ENCODE data around the gene CEP295NL. TPM values are rescaled to one million over a fixed set of nuclear protein-coding genes. Genes with fewer than 3 reads are reported as not detected.

The CEP295NL gene
- total and polyA plus RNA-seq, 2 of the 13 experiments (the other 11 are each of a cell fraction or from before 2014, with no cell fraction given), result not detected

DNA sequence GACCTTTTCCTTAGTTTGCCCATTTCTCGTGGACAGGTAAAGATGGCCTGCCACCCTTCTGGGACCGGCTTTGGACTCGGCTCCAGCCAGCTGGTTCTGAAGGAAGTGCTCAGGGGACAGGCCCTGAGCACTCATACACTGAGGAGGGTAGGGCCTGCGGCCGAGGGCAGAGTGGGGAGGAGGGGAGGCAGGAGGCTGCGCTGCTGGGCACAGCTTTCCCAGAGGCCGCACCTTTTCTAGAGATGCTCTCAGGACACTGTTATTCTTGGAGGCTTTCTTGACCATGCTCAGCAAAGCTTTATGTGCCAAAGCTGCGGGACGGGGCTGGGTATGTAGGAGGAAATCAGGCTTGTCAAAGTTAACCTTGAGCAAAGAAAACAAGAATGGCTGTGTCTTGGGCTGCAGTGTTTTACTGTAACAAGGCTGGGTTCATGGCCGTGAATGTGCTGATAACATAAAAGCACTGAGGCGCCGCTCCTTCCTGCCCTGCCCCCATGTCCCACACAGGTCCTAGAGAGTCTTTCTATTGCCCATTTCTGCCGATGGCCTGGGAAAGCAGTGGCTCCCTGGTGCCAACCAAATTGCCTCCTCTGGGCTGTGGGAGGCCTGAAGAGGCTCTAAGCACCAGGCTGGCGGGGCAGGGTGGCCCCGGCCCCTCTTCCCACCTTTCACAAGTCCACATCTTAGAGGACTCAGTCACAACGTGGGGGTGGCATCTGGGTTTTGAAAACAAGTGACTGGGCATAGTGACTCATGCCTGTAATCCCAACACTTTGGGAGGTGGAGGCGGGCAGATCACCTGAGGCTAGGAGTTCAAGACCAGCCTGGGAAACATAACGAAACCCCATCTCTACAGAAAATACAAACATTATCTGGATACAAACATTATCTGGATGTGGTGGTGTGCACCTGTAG lies 44.5 kb upstream of the CEP295NL start (continued):
- peak; percentile 91 for TF ChIP-seq BCL6 (CRISPR knock-in tag; IDR thresholded peaks at IDR 0.05)
- TF ChIP-seq, protein P1, sequence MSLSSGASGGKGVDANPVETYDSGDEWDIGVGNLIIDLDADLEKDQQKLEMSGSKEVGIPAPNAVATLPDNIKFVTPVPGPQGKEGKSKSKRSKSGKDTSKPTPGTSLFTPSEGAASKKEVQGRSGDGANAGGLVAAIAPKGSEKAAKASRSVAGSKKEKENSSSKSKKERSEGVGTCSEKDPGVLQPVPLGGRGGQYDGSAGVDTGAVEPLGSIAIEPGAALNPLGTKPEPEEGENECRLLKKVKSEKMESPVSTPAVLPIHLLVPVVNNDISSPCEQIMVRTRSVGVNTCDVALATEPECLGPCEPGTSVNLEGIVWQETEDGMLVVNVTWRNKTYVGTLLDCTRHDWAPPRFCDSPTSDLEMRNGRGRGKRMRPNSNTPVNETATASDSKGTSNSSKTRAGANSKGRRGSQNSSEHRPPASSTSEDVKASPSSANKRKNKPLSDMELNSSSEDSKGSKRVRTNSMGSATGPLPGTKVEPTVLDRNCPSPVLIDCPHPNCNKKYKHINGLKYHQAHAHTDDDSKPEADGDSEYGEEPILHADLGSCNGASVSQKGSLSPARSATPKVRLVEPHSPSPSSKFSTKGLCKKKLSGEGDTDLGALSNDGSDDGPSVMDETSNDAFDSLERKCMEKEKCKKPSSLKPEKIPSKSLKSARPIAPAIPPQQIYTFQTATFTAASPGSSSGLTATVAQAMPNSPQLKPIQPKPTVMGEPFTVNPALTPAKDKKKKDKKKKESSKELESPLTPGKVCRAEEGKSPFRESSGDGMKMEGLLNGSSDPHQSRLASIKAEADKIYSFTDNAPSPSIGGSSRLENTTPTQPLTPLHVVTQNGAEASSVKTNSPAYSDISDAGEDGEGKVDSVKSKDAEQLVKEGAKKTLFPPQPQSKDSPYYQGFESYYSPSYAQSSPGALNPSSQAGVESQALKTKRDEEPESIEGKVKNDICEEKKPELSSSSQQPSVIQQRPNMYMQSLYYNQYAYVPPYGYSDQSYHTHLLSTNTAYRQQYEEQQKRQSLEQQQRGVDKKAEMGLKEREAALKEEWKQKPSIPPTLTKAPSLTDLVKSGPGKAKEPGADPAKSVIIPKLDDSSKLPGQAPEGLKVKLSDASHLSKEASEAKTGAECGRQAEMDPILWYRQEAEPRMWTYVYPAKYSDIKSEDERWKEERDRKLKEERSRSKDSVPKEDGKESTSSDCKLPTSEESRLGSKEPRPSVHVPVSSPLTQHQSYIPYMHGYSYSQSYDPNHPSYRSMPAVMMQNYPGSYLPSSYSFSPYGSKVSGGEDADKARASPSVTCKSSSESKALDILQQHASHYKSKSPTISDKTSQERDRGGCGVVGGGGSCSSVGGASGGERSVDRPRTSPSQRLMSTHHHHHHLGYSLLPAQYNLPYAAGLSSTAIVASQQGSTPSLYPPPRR (CRISPR knock-in tag; IDR thresholded peaks at IDR 0.05; ENCODE audit: borderline replicate concordance), result 0 out of 2 replicates have a peak, but pooled peaks have one; percentile 17
- TF ChIP-seq ETV5 (CRISPR knock-in tag; IDR thresholded peaks at IDR 0.05; ENCODE audit: borderline replicate concordance), result peak; percentile 76; the same call in 1 of the 2 replicates
- 0 out of 2 replicates have a peak, but pooled peaks have one; percentile 36 for TF ChIP-seq SP5 (CRISPR knock-in tag; IDR thresholded peaks at IDR 0.05; ENCODE audit: borderline replicate concordance, low read depth)
- no peak for TF ChIP-seq SOX13 (IDR thresholded peaks at IDR 0.05)
- TF ChIP-seq SOX13 (CRISPR knock-in tag; conservative IDR thresholded peaks at IDR 0.05 in 1 of 2, IDR thresholded peaks at IDR 0.05 in 1 of 2), result peak in 1 of 2 experiments; percentile 72; a peak in 2 of 4 replicates
- no peak for TF ChIP-seq PRMT3 (CRISPR knock-in tag; IDR thresholded peaks at IDR 0.05; ENCODE audit: borderline replicate concordance, low read depth)
- TF ChIP-seq, protein P2, sequence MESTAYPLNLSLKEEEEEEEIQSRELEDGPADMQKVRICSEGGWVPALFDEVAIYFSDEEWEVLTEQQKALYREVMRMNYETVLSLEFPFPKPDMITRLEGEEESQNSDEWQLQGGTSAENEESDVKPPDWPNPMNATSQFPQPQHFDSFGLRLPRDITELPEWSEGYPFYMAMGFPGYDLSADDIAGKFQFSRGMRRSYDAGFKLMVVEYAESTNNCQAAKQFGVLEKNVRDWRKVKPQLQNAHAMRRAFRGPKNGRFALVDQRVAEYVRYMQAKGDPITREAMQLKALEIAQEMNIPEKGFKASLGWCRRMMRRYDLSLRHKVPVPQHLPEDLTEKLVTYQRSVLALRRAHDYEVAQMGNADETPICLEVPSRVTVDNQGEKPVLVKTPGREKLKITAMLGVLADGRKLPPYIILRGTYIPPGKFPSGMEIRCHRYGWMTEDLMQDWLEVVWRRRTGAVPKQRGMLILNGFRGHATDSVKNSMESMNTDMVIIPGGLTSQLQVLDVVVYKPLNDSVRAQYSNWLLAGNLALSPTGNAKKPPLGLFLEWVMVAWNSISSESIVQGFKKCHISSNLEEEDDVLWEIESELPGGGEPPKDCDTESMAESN (CRISPR knock-in tag; conservative IDR thresholded peaks at IDR 0.05), result no peak
- TF ChIP-seq FOXO1 (CRISPR knock-in tag; IDR thresholded peaks at IDR 0.05), result peak; percentile 41; the same call in 1 of the 2 replicates
- TF ChIP-seq, protein P3, sequence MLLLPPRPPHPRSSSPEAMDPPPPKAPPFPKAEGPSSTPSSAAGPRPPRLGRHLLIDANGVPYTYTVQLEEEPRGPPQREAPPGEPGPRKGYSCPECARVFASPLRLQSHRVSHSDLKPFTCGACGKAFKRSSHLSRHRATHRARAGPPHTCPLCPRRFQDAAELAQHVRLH (CRISPR knock-in tag; IDR thresholded peaks at IDR 0.05; ENCODE audit: borderline replicate concordance, low read depth), result no peak
- 0 out of 2 replicates have a peak, but pooled peaks have one; percentile 61 for TF ChIP-seq MAF1 (CRISPR knock-in tag; IDR thresholded peaks at IDR 0.05; ENCODE audit: borderline replicate concordance)
- TF ChIP-seq MIER2 (CRISPR knock-in tag; IDR thresholded peaks at IDR 0.05), result peak; percentile 35; the same call in 1 of the 2 replicates
- TF ChIP-seq NRL (CRISPR knock-in tag; IDR thresholded peaks at IDR 0.05; ENCODE audit: borderline replicate concordance), result peak; percentile 38; the same call in 1 of the 2 replicates
- TF ChIP-seq, protein P4, sequence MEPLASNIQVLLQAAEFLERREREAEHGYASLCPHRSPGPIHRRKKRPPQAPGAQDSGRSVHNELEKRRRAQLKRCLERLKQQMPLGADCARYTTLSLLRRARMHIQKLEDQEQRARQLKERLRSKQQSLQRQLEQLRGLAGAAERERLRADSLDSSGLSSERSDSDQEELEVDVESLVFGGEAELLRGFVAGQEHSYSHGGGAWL (CRISPR knock-in tag; IDR thresholded peaks at IDR 0.05), result 0 out of 2 replicates have a peak, but pooled peaks have one; percentile 2
- 0 out of 2 replicates have a peak, but pooled peaks have one; percentile 30 for TF ChIP-seq NR2F2 (IDR thresholded peaks at IDR 0.05; ENCODE audit: borderline replicate concordance, low read depth)
- TF ChIP-seq PLRG1 (conservative IDR thresholded peaks at IDR 0.05), result no peak
- TF ChIP-seq RARA (CRISPR knock-in tag; IDR thresholded peaks at IDR 0.05), result peak; percentile 95
- TF ChIP-seq RFXAP (CRISPR knock-in tag; IDR thresholded peaks at IDR 0.05; ENCODE audit: borderline replicate concordance), result 0 out of 2 replicates have a peak, but pooled peaks have one; percentile 32
- 0 out of 2 replicates have a peak, but pooled peaks have one; percentile 24 for TF ChIP-seq NR2C2 (CRISPR knock-in tag; IDR thresholded peaks at IDR 0.05; ENCODE audit: borderline replicate concordance)

All from HepG2 (cell line).